Stimulated activated CD4-positive, alpha-beta T cell treated with anti-CD3 and anti-CD28 coated beads, Interleukin-4, amount 100 ng/mL, for 1 hour (primary cell): Measurements from ENCODE around the gene IGFBP2.
"Not testable (repeated sequence)": the region's sequence is repeated elsewhere in the genome, so short reads cannot be mapped to it uniquely, and the experiment has no call there.

ENCODE experiments used
- DNase-seq: peaks from one replicate; pipeline ENCODE4 v3.0.0-alpha.2; 2020

IGFBP2 gene

GRCh38 chr2:216632952-216633615 lies at the start of gene IGFBP2:
IGFBP2 (plus strand) TSS chr2:216633420; CDS start chr2:216633524, 104 bp downstream.
- peak; percentile 21 for DNase-seq

- no peak for DNase-seq
These were observed 49.6 kb upstream of the IGFBP2 start for GRCh38 chr2:216583606-216584005.

- DNase-seq: no peak
These were observed 49.1 kb upstream of the IGFBP2 start for GRCh38 chr2:216584112-216584511.

GRCh38 chr2:216585441-216585840 lies 47.8 kb upstream of the IGFBP2 start:
- DNase-seq: no peak

- no peak for DNase-seq
These were observed 44.1 kb upstream of the IGFBP2 start for GRCh38 chr2:216588861-216589710.

- DNase-seq: no peak
These were observed 43.4 kb upstream of the IGFBP2 start for GRCh38 chr2:216589791-216590190.

GRCh38 chr2:216590780-216591179 lies 42.4 kb upstream of the IGFBP2 start:
- no peak for DNase-seq

GRCh38 chr2:216591480-216591879 lies 41.7 kb upstream of the IGFBP2 start:
- DNase-seq: no peak

GRCh38 chr2:216594081-216594480 lies 39.1 kb upstream of the IGFBP2 start:
- DNase-seq: no peak

- no peak for DNase-seq
These were observed 36.8 kb upstream of the IGFBP2 start for GRCh38 chr2:216596236-216596979.

- no peak for DNase-seq
These were observed 36.2 kb upstream of the IGFBP2 start for GRCh38 chr2:216596980-216597509.

GRCh38 chr2:216597825-216598224 lies 35.4 kb upstream of the IGFBP2 start:
- DNase-seq: not testable (repeated sequence)

- DNase-seq: no peak
These were observed 31.4 kb upstream of the IGFBP2 start for GRCh38 chr2:216601632-216602409.

GRCh38 chr2:216603010-216603883 lies 30.0 kb upstream of the IGFBP2 start:
- no peak for DNase-seq

GRCh38 chr2:216603884-216604245 lies 29.4 kb upstream of the IGFBP2 start:
- DNase-seq: no peak

- DNase-seq: no peak
These were observed 28.8 kb upstream of the IGFBP2 start for GRCh38 chr2:216604458-216604857.

GRCh38 chr2:216606551-216607276 lies 26.5 kb upstream of the IGFBP2 start:
- peak; percentile 50 for DNase-seq

GRCh38 chr2:216607277-216607560 lies 26.0 kb upstream of the IGFBP2 start:
- no peak for DNase-seq

- no peak for DNase-seq
These were observed 24.7 kb upstream of the IGFBP2 start for GRCh38 chr2:216608525-216608924.

- DNase-seq: no peak
These were observed 17.7 kb upstream of the IGFBP2 start for GRCh38 chr2:216615298-216616082.
